Activated CD4-positive, CD25-positive, alpha-beta regulatory T cell (primary cell): ENCODE data around the gene INSR.
"Not testable (repeated sequence)": the region's sequence is repeated elsewhere in the genome, so short reads cannot be mapped to it uniquely, and the experiment has no call there.

Experiments used
- DNase-seq, 4 experiments: peaks; one replicate each; lab custom pipeline; 2025; lab: John Stamatoyannopoulos, UW

INSR gene

GRCh38 chr19:7293762-7294557 lies at the start of gene INSR:
INSR (minus strand) TSS chr19:7294414; CDS start chr19:7293891, 523 bp downstream.
- peak in 1 of 4 experiments; percentile 17 for DNase-seq

DNA sequence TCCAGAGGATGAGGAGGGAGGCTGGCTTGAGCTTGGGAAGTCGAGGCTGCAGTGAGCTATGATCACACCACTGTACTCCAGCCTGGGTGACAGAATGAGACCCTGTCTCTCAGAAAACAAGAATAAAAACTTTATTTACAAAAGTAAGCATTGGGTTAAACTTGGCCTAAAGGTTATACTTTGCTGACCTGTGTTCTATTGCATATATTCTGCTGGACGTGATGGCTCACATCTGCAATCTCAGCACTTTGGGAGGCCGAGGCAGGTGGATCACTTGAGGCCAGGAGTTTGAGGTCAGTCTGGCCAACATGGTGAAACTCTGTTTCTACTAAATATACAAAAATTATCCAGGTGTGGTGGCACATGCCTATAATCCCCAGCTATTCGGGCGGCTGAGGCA lies 47.9 kb upstream of the INSR start:
- DNase-seq = no peak

DNA sequence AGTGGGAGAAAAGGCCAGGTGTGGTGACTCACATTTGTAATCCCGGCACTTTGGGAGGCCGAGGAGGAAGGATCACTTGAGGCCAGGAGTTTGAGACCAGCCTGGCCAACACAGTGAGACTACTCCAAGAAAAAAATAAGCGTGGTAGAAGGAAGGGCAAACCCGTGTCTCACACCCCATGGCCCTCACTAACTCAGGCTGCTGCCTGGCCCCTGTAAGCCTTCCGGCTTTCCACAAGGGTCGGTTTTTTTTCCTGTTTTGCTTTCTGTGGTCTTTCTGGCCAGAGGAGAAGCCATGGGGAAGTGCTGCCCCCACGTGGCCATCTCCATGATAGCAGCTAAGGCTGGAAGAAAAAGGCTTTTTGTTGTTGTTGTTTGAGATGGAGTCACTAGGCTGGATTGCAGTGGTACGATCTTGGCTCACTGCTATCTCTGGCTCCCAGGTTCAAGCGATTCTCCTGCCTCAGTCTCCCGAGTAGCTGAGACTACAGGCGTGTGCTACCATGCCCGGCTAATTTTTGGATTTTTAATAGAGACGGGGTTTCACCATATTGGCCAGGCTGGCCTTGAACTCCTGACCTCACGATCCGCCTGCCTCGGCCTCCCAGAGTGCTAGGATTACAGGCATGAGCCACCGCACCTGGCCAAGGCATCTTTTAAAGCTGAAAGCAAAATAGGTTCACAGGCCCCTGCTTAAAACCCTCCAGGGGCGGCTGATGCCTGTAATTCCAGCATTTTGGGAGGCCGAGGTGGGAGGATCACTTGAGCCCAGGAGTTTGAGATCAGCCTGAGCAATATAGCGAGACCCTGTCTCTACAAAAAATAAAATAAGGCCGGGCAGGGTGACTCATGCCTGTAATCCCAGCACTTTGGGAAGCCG lies 47.0 kb upstream of the INSR start:
- DNase-seq = peak; percentile 62 to 90 (median 74)

GRCh38 chr19:7337380-7338194 lies 43.4 kb upstream of the INSR start:
- DNase-seq = no peak

DNA sequence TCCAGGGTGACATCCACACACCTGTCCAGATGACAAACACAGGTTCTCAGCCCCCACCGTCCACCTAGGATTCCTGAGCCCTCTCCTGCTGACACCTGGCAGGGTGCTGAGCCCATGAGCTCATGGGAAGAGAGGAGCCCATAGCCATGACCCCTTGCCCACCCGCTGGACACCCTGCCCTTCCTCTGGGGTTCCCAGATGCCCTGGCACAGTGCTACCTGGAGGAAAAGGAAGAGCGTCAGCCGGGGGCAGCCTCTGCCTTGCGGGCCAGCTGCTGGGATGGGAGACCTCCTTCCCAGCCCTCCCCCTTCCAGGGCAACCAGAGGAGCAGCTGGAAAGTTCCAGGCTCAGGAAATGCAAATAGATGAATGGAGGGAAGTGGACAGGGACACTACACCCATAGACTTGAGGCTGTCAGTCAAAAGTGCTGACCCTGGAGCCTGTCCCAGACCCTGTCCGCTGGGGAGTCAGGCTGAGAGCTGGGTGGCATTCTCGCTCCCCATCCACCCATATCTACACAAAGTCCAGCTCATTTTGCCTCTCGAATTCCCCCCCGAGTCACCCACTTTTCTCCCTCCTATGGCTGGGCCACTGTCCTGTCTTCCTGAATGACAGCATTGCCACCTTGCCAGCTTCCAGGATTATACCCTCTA lies 42.2 kb upstream of the INSR start:
- DNase-seq = no peak

DNA sequence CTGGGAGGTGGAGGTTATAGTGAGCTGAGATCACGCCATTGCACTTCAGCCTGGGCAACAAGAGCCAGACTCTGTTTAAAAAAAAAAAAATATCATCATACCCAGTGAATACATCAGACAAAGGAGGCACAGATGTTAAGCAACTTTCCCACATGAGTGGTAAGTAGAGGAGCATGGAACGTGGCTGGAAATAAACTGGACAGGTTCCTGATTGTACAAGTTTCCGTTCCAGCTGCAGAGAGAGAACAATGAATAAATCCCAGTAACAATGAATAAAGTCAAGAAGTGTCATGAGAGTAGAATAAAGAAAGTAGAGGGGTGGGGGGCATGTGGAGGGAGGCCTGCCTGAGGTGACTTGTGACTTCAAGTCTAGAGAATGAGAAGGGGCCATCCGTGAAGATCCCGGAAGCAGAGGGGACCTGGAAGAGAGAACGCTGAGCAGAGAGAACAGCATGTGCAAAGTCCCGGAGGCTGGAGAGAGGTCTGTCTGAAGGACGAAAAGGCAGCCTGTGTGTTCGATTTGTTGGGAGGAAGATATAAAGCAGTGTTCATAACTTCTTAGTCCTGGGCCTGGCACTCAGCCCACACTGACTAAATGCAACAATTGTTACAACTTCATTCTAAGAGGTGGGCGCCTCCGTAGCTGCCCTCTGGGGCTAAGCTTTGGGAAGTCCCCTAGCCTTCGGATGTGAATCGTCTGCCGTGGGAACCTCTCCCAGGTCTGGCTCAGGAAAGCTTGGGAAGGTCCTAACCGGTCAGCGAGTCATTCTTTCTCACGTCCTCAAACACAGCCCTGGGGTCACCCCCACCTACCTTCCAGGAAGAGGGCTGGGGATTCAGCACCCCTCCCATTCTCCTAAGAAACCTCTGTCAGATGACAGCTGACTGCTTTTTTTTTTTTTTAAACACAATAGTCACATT lies 39.2 kb upstream of the INSR start:
- DNase-seq = no peak

- no peak for DNase-seq
Measured at GRCh38 chr19:7331446-7331845, 37.2 kb upstream of the INSR start.

DNA sequence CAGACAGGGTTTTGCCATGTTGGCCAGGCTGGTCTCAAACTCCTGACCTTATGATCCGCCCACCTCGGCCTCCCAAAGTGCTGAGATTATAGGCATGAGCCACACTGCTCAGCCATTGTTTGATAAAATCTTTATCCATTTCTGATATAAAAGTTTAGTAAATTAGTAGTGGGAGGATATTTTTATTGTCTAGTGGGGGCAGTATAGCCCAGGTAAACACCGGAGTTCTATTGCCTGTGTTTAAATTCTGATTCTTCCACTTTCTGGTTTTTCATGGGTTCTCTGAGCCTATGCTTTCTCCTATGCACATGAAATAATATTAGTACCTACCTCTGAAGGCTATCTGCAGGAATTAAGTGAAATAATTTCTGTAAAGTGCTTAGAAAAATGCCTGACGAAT lies 34.4 kb upstream of the INSR start:
- no peak for DNase-seq

DNA sequence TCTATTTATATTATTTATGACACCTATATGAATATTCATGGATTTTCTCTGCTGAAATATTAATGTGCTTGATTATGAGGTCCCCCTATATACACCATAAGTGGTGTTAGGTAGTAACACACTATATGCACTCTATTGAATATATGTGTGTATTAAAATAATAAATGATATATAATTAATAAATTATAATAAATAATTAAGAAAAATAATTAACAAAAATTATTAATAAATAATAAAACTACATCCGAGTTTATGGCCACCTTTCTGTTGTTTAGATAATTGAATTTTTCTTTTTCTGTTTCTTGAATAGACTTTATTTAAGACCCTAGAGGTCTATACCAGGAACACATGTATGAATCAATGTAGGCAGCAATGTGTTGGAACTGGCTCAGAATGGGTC lies 33.6 kb upstream of the INSR start:
- no peak for DNase-seq

GRCh38 chr19:7326105-7326877 lies 32.1 kb upstream of the INSR start:
- DNase-seq = no peak

DNA sequence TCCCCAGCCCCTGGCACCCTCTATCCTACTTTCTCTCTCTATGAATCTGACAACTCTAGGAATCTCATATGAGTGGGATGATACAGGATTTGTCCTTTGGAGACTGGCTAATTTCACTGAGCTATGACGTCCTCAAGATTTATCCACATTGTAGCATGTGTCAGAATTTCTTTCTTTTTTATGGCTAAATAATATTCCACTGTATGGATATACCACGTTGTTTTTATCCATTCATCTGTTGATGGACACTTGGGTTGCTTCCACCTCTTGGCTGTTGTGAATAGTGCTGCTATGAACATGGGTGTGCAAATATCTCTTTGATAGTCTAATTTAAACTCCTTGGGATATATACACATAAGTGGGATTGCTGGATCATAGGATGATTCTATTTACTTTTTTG lies 24.0 kb upstream of the INSR start:
- no peak for DNase-seq

- DNase-seq = no peak
Measured at GRCh38 chr19:7312816-7313215, 18.6 kb upstream of the INSR start.

- DNase-seq = no peak
Measured at GRCh38 chr19:7311911-7312310, 17.7 kb upstream of the INSR start.

GRCh38 chr19:7308327-7308726 lies 14.1 kb upstream of the INSR start:
- not testable (repeated sequence) for DNase-seq

- DNase-seq = no peak
Measured at GRCh38 chr19:7307590-7308218, 13.5 kb upstream of the INSR start.

GRCh38 chr19:7304200-7304599 lies 10.0 kb upstream of the INSR start:
- DNase-seq = no peak

GRCh38 chr19:7303470-7303869 lies 9.3 kb upstream of the INSR start:
- DNase-seq = no peak

DNA sequence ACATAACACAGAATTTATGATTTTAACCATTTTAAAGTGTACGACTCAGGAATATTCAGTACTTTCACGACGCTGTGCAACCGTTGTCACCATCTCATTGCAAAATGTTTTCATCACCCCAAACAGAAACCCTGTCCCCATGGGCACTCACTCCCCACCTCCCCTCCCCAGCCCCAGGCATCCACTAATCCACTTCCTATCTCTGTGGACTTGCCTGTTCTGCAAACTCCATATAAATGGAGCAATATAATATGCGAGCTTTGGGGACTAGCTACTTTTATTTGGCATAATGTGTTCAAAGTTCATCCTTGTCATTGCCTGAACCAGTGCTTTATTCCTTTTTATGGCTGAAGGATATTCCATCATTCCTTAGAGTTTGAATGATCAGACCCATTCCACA lies 7.3 kb upstream of the INSR start:
- DNase-seq = no peak

GRCh38 chr19:7297742-7298141 lies 3.5 kb upstream of the INSR start:
- DNase-seq = no peak
